NCI-H82 (cell line): ENCODE results near the gene SAE1.

Experiments
- DNase-seq: peaks from one replicate; lab custom pipeline; 2025; lab: John Stamatoyannopoulos, UW

SAE1 gene

DNA sequence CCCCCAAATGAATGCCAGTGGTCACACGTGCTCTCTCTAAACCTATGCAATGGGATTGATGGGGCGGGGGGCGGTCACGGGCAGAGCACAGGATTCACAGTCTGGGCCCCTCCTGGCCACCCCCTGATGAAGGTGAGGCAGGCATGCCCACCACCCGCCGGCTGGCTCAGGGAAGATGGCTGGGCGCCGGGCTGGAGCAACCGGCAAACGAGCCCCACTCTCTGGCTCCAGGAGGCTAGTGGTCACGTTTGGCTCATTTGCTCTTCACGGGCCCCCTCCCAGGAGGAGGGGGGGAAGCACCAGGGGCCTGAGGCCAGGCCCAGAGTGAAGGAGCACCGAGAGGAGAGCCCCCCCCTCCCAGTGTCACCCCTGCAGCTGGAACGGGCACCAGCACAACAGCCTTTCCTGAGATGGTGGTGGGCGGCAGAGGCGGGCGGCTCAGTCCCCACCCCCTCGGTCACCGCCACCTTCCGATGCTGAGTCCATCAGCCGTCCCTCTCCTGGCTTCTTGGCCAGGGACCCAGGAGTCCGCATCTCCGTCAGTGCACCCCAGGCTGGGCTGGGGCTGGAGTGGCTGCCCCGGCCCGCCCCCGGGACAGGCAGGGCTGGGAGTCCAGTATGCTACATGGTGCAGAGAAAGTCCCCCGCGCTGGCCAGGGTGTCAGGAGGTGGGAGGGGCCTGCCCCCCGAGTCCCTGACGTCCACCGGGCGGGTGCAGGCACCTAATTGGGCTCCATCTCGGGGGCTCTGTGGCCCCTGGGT lies 90.6 kb downstream of the SAE1 start:
- no peak for DNase-seq

DNA sequence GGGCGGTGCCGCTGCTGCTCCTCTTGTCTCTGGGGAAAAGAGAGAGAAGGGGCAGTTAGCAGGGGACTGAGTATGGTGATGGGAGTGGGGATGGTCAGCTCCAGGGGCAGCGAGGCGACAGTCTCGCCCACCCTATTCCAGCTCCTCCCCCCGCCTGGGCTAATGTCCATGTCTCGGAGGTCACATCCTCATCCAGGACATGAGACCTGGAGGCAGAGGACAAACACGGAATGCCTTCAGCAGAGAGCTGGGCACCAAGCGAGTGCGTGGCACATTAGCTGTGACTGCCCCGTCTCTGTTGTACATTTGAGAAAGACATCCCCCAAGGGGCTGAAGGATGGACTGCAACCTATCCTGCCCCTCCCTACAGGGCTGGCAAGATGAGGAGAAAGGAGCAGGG lies 91.3 kb downstream of the SAE1 start:
- no peak for DNase-seq

GRCh38 chr19:47225746-47226425 lies 95.3 kb downstream of the SAE1 start:
- DNase-seq = peak; percentile 94

DNA sequence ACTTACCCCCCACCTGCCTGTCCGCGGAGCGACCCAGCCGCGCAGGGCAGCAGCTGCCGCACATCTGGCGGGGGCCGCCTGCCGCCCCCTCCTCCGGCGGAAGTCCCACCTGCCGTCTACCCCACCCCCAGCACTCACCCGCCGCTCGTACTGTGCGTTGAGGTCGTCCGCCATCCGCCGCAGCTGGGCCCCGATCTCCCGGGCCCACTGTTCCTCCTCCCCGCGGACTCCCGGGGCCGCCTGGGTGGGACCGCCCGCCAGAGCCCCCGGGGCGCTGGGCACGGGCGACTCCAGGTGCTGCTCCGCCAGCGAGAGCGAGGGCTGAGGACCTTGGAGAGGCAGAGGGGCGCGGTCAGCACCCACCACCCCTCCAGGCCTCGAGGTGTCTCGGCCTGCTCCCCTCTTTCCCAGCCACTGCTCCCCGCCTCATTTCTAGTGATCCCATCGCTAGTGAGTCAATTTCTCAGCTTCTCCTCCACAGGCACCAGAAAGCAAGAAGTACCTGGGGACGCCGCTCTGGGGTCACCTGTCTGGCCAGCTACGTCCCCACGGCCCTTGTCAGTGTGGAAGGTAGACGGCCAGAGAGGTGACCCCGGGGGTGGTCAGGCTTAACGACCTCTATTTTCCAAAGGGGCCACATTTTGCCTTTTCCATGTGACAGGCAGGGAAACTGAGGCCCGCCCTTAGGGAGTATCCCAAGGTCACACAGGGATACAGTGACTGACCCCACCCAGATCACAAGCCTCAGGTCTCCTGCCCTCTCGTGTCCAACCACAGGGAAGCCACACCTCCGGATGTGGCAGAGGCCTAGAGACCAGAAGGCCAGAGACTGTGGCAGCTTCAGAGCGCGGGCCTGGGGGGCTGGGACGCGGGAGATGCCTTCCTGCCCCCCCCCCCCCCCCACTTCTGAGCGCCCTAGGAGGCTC lies 96.1 kb downstream of the SAE1 start:
- DNase-seq = peak; percentile 61

GRCh38 chr19:47227352-47228167 lies 96.9 kb downstream of the SAE1 start:
- peak; percentile 74 for DNase-seq

- DNase-seq = peak; percentile 35
These were observed 97.7 kb downstream of the SAE1 start for GRCh38 chr19:47228168-47228936.

DNA sequence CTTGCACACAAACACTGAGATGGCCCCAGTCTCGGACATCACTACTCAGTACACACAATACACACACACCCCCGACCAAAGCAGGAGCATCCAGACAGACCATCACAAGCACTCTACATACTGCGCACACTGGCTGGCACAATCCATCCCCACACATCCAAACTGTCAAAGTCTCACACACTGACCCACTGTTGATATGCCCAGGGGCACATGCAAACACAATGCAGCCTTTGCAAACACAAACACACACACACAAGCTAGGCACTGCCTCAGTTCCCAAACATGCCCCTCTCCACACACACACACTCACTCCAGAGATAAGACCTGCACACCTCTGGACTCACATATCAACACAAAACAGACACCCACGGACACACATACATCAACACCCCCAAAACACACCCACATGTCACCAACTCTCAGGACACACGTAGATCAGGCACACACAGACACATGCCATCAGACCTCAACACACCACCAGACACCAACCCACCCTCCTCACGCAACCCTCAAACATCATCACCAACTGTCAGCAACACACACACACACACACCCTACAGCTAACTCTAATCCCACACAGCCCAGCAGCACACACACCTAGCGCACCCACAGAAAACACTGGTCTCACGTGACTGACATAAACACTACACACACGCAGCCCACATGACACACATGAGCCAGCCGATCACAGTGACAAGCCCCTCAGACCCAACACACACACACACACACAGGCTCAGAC lies 98.5 kb downstream of the SAE1 start:
- DNase-seq = peak; percentile 49

DNA sequence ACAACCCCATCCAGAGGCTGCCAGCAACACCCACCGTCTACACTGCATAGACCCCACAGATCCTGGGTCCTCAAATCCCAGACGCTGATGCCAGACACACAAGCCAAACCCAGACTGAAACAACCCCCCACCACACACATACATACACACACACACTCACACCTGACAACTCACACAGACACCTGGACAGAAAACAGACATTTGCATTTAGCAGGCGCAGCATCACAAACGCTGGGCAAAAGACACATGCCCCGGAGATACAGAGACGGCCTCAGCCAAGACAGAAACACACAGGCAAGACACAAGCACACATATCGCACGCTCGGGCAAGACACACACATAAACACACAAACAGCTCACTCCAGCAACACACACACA lies 99.0 kb downstream of the SAE1 start:
- peak; percentile 49 for DNase-seq

DNA sequence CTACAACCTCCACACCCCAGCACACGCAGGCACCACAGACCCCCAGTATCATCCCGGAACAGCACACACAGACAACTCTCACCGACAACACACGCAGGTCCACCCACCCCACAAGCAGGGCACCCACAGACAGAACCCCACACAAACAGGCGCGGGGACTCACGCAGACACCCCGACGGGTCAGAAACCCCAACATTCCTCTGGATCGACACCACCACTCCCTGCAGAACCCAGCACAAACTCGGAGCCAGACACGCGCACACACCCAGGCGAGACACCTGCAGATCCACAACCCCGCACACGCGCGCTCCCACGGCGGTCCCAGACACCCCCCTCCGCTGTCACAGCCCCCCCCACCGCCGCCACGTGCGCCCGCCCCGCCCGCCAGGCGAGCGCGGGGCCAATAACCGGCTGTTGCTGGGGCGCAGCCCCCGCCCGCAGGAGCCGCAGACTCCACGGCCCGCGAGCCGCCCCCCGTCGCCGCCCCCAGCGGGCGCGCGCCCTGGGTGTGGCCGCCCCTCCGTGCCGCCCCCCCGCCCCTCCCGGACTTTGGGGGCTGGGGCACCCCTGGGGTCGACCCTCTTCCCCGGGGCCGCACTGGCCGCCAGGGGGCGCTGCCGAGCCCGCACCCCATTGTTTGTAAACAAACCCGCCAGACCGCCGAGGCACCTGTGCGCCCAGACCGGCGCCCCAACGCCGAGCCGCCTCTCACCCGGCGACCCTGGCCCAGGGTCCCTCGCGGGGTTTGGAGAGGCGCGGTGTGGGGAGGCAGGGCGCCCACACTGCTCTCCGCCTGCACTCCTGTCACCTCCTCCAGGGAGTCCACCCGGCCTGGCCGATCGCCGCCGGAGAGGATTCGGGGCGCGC lies 99.7 kb downstream of the SAE1 start:
- peak; percentile 60 for DNase-seq

DNA sequence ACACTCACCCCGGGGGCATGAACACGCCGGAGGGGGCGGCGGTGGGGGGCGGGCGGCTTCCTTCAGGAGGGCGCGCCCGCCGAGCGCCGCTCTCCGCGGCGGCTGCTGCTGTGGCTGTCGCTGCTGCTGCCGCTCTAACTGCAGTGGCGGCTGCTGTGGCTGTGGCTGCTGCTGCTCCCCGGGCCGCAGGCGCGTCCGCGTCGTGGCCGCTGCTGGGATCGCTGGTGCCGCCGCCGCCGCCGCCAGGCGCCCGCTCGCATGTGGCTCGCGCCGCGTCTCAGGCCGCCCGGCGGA lies 100.2 kb downstream of the SAE1 start, which contains the start of gene BBC3:
Gene BBC3, minus strand, starts transcription at position 279 of the 294 bp plus-strand sequence. CDS start 2,768 bp downstream, outside the sequence.
- DNase-seq = no peak

DNA sequence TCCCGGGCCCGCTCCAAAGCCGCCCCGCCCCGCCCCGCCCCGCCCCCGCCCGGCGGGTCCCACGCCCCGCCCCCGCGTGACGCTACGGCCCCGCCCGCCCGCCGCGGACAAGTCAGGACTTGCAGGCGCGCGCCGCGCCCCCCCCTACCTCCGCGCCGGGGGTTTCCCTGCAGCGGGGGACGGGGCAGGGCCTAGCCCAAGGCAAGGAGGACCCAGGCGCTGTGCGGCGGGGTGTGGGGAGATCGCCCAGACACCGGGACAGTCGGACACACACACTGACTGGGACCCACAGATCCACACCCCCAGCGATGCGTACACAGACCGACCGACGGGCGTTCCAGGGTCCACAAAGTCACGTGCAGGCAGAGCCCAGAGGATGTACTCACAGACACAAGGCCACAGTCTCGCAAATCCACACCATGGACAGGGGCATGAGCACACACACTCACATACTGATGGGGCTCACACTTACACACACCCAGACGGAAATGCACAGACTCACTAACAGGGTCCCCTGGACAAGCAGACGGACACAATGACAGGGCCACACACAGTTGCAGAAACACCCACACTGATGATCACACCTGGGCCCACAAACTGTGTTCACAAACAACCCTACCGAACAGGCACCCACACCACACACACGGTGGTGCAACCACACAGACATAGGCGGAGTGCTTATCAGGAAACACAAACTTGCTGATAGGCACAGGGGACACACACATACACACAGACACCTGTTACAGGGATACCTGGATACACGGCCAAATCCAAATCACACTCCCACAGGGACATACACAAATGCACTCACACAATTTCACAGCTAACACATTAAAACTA lies 100.8 kb downstream of the SAE1 start:
- DNase-seq = peak; percentile 80

DNA sequence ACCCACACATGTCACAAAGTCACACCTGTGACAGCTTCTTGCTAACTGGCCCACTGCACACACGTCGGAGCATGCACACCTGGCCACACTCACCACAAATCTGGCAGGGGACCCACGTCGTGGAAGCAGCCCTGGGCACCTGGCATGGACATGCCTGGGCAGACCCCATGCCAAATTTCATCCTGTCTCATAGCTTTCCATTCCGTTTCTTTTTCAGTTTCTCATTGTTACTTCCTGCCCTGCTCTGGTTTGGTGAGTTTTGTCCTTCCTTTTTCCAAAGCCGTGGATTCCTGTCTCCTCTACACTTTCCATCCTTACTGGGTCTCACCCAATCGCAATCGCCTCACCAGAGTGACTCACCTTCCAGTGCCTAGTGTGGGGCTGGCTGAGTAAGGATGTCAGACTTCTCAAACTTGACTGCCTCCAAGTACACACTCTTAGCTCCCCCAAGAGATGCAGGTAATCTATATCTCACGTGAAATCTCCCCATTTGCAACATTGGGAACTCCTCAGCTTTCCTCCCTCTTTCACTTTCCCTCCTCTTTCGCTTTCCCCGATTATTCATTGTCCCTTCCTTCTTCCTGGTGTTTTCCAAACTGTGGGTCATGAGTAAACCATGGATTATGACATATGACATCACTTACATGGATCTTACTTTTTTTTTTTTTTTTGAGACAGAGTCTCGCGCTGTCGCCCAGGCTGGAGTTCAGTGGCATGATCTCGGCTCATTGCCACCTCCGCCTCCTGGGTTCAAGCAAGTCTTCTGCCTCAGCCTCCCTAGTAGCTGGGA lies 102.0 kb downstream of the SAE1 start:
- no peak for DNase-seq

DNA sequence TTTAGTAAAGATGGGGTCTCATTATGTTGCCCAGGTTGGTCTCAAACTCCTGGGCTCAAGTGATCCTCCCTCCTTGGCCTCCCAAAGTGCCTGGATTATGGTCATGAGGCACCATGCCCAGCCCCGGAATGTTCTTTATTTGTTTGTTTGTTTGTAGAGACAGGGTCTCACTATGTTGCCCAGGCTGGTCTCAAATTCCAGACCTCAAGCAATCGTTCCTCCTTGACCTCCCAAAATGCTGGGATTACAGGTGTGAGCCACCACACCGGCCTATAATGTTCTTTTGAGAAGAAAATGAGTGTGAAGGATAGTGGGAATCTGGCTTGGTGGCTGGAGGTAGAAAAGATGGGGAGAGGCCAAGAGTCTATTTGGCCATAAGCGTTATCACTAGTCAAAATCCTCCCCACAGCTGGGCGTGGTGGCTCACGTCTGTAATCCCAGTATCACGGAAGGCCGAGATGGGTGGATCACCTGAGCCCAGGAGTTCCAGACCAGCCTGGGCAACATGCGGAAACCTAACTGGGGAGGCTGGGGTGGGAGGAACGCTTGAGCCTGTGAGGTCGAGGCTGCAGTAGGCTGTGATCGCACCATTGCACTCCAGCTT lies 105.5 kb downstream of the SAE1 start:
- DNase-seq = no peak

GRCh38 chr19:47239152-47239551 lies 108.5 kb downstream of the SAE1 start:
- DNase-seq = peak; percentile 39

- DNase-seq = peak; percentile 65
These were observed 109.1 kb downstream of the SAE1 start for GRCh38 chr19:47239610-47240296.

- no peak for DNase-seq
These were observed 109.9 kb downstream of the SAE1 start for GRCh38 chr19:47240556-47240955.
